H1 (cell line): ENCODE data around the gene USP53. TPM values are rescaled to one million over a fixed set of nuclear protein-coding genes. Genes with fewer than 3 reads are reported as not detected.

Source experiments
- CBX8 ChIP-seq: fragments of 300-800, 300-1000 bp; sonication (generic); IDR thresholded peaks from 2 replicates; pipeline ENCODE4 v1.7.1; 2016; ENCODE audit warnings: low read depth, low read length, borderline replicate concordance
- polyA plus RNA-seq, 7 experiments: library from polyadenylated mRNA; depleted of rRNA in 3 of 7; stranded (reverse) in 5 of 7; unstranded in 2 of 7; fragments of >200 nt in 5 of 7; fragments of 200-250 nt in 2 of 7; gene quantifications; 1 replicate in 5 of 7; 2 replicates in 1 of 7; 4 replicates in 1 of 7; pipeline versions ENCODE4 v1.2.1 to v1.2.3, GENCODE V29; 2011 to 2013; ENCODE audit warnings: missing spikeins in 2 of 7, mixed read lengths in 2 of 7
- total RNA-seq: library from RNA; stranded (reverse); fragmentation: NEBNext Ultra II Directional; extraction: Animal tissue kit (Norgen Biotek cat#: 25700); gene quantifications from 2 replicates; pipeline ENCODE4 v1.2.1, GENCODE V29; 2021
- TF ChIP-seq, protein P1 (sequence below): IDR thresholded peaks from 2 replicates; pipeline ENCODE4 v1.6.1; 2012; ENCODE audit warnings: low read length, inconsistent platforms

USP53 gene
- total and polyA plus RNA-seq, 2 of the 8 experiments (the other 6 are each of a cell fraction or from before 2014, with no cell fraction given), result 2.9 to 14.9 TPM

DNA sequence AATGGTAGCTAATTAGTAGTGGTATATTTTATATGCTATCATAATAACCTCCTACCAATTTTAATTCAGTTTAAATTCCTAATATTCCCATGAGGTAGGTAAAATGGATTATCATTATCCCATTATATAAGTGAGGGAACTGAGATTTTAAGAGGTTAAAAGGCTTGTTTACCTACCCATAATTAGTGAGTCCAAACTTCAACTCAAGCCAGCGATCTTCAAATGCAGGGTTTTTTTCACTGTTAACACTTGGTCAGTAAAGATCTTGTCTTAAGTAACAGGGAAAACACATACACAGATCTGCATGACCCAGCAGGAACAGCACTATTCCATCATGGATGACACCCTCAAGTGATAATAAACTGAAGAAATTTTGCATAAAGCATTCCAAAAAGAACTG is 78.1 kb downstream of the USP53 start (continued):
- TF ChIP-seq, protein P1, sequence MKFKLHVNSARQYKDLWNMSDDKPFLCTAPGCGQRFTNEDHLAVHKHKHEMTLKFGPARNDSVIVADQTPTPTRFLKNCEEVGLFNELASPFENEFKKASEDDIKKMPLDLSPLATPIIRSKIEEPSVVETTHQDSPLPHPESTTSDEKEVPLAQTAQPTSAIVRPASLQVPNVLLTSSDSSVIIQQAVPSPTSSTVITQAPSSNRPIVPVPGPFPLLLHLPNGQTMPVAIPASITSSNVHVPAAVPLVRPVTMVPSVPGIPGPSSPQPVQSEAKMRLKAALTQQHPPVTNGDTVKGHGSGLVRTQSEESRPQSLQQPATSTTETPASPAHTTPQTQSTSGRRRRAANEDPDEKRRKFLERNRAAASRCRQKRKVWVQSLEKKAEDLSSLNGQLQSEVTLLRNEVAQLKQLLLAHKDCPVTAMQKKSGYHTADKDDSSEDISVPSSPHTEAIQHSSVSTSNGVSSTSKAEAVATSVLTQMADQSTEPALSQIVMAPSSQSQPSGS, result no peak
- TF ChIP-seq CBX8, result no peak
